Epithelial cell of prostate (primary cell): ENCODE results near the gene COX7A1.
"Not testable (repeated sequence)": the region's sequence is repeated elsewhere in the genome, so short reads cannot be mapped to it uniquely, and the experiment has no call there.

Experiments
- DNase-seq: peaks from one replicate; pipeline ENCODE4 v3.0.0-alpha.2; 2011; ENCODE audit warnings: low read depth, low spot score
- H3K27ac ChIP-seq: fragments of 450-650 bp; 2 replicates; pipeline ENCODE4 v1.5.1; 2017; ENCODE audit warnings: mild to moderate bottlenecking

Gene COX7A1

GRCh38 chr19:36142496-36142895 is 9.8 kb downstream of the COX7A1 start:
- H3K27ac ChIP-seq: no peak overlapping the region

GRCh38 chr19:36142046-36142445 is 10.2 kb downstream of the COX7A1 start:
- no peak for DNase-seq
- peak overlapping the region; percentile 99 for H3K27ac ChIP-seq

More at GRCh38 chr19:36142496-36142895, 9.8 kb downstream of the COX7A1 start:
- no peak for DNase-seq

DNA sequence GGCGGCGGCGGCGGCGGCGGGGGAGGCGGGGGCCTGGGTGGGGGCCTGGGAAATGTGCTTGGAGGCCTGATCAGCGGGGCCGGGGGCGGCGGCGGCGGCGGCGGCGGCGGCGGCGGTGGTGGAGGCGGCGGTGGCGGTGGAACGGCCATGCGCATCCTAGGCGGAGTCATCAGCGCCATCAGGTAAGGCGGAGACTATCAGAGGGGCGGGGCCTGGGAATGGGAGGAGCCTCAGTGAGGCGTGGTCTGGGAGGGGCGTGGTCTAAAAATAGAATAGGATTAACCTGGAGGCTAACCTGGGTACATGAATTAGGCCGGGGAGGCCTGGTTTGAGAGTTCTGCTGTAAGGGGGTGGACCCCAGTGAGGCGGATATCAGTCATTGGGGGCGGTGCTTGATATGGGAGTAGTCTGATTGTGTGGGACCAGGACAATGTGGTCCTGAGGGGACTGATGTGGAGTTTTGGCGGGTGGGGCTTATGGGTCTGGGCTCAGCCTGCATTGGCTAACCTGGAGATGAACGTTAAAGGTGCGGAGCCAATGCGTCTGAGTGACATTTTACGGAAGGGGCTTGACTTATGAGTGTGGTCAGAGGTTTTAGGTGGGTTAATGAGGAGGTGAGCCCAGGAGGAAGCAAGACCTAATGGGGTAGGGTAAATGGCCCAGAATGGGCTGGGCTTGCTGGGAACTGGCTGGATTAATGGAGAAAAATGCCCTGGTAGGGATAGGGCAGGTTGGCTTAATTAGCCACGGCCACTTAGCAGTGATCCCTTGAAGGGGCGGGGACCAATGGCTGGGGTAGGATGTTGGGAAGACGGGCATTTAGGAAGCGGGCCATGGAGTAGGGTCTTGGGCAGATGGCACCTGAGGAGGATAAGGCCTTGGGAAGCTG is 11.0 kb downstream of the COX7A1 start:
- no peak for DNase-seq
- peak overlapping the region; percentile 99 for H3K27ac ChIP-seq

GRCh38 chr19:36140304-36141038 is 11.8 kb downstream of the COX7A1 start:
- H3K27ac ChIP-seq: peak overlapping the region; percentile 99
- no peak for DNase-seq

- no peak for DNase-seq
- H3K27ac ChIP-seq: peak within 1 kb of the TSS; percentile 99
Observed at GRCh38 chr19:36139473-36140303, 12.6 kb downstream of the COX7A1 start, which contains the start of gene CAPNS1. Gene CAPNS1, plus strand, starts transcription at chr19:36140066. Its CDS starts 946 bp downstream, at chr19:36141012.

GRCh38 chr19:36139120-36139472 is 13.2 kb downstream of the COX7A1 start:
- no peak for DNase-seq
- peak overlapping the region; percentile 99 for H3K27ac ChIP-seq

DNA sequence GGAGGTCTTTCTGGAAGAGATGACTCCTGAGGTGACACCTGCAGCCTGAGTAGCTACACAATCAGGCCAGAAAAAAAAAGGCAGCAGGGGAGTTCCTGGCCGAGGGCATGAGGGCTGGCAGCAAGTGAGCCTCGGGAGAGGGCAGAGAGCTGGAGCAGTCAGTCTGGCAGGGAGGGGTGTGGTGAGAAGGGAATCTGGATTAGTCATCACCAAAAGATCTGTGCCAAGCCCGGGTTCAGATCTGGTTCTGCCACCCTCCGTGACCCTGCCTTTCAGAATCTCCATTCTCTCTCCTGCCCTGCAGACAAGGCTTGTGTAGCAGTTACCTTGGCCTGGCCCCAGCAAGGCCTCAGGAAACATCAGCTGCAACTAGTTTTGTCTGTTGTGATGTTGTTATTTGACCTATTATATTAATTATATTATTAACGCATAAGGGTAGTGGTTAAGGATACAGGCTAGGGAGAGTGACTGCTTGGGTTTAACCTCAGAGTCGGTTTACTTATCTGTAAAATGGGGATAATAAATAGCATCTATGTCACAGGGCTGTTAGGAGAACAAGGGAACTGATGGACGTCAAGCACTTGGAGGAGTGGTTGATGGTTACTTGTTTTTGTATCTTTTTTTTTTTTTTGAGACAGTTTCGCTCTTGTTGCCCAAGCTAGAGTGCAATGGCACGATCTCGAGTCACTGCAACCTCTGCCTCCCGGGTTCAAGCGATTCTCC is 15.1 kb downstream of the COX7A1 start:
- peak overlapping the region; percentile 99 for H3K27ac ChIP-seq
- DNase-seq: peak; percentile 97

DNA sequence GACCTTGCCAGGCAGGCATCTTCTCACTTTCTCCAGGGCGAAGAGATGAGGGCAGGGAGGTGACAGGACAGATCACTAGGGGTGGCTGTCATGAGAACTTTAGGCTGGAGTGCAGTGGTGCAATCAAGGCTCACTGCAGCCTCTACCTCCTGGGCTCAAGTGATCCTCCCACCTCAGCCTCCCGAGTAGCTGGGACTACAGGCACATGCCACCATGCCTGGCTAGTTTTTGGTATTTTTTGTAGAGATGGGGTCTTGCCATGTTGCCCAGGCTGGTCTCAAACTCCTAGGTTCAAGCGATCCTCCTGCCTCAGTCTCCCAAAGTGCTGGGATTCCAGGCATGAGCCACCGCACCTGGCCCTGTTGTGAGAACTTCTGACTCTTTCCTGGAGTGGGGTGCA is 17.4 kb downstream of the COX7A1 start:
- H3K27ac ChIP-seq: peak overlapping the region; percentile 99
- DNase-seq: not testable (repeated sequence)

GRCh38 chr19:36131221-36131620 is 21.0 kb downstream of the COX7A1 start:
- H3K27ac ChIP-seq: peak overlapping the region; percentile 79
- DNase-seq: not testable (repeated sequence)

DNA sequence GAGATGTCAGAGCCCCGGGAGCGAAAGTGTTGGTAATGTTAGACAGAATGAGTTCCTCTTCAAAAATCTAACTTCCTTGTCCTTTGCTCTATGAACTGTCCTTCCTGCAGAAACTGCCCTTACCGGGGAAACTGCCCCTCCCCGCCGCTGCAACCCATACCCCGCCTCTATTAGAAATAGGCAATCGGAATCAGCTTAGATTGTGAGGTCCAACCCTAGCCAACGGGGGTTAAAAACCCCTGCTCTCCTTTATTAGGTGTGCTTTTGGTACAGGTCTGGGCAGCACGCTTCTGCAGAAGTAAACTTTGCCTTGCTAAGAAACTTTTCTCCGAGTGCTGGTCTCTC is 23.9 kb downstream of the COX7A1 start:
- H3K27ac ChIP-seq: peak overlapping the region; percentile 97
- DNase-seq: no peak

- no peak for DNase-seq
- H3K27ac ChIP-seq: no peak overlapping the region
Observed at GRCh38 chr19:36125557-36125956, 26.7 kb downstream of the COX7A1 start.

DNA sequence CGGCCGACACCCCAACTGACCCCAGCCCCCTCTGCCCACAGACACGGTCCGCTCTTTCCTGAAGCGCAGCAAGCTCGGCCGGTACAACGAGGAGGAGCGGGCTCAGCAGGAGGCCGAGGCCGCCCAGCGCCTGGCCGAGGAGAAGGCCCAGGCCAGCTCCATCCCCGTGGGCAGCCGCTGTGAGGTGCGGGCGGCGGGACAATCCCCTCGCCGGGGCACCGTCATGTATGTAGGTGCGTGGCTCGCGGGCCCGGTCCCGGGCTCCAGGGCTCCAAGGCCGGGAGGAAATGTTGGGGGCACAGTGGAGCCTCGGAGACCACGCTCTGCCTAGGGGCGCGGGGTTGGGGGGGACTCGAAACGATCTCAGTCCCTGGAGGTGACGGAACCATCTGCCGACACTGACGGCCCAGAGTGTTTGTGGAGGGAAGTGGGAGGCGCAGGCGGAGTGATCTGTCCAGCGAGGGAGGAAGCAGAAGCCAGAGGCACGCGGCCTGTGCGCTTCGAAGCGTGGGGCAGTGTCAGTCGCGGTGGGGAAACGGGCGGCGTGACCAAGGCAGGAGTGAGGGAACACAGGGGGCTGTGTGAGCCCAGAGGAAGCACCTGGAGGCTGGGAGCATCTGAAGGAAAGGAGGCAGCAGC is 30.6 kb downstream of the COX7A1 start:
- DNase-seq: no peak
- no peak overlapping the region for H3K27ac ChIP-seq

DNA sequence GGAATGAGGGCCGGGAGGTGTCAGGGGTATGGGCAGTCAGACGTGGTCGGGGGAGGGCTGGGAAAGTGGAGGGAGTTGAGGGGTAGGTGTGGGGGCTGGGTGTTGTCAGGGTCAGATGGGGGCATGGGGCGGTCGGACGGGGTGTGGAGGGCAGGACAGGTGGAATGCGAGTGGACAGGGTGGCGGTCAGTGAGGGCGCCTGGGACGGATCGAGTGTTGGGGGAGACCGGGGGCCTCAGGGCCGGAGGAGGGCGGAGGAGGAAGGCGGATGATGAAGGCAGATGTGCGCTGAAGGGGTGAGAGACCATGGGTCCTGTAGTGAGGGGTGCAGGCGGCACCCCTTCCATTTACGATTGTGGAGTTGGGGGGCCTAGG is 31.3 kb downstream of the COX7A1 start:
- H3K27ac ChIP-seq: no peak overlapping the region

DNA sequence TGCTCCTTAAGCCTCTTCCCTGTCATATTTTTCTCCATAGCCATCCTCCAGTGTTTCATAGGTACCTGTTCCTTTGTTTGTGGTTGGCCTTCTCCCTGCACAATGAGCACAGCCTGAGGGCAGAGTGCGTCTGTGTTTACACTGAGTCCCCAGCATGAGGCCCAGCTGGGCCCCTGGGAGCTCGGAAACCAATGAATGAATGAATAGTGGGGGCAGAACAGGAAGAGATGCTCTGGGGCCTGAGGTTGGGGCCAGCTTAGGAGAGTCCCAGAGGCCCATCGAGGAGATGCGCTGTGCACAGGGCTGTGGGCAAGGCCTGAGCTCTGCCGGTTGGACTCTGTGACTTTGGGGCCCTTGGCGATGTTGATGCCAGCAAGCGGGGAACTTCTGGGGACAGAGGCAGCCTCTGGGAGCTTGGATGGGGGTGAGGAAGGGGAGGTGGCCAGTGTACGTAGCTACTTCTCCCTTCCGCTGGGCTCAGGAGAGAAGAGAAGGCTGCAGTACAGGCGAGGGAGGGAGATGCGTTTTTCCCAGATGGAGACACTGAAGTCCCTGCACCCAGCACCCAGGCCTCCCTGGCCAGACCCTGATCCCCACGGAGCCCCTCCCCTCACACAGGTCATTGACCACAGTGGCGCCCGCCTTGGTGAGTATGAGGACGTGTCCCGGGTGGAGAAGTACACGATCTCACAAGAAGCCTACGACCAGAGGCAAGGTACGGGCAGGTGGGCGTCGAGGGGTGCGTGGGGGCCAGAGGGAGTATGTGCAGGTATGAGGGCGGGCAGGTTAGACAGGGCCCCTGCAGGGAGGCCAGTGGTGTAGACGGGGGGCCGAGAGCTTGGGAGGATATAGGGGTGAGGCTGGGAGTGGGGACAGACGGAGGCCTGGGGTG is 31.9 kb downstream of the COX7A1 start:
- H3K27ac ChIP-seq: no peak overlapping the region
- DNase-seq: no peak

More for the DNA sequence above, 31.3 kb downstream of the COX7A1 start:
- DNase-seq: no peak

- H3K27ac ChIP-seq: peak overlapping the region; percentile 76
Observed at GRCh38 chr19:36116344-36116637, 36.0 kb downstream of the COX7A1 start.

GRCh38 chr19:36115453-36116343 is 36.5 kb downstream of the COX7A1 start, which contains the start of gene TBCB:
Gene TBCB, plus strand, starts transcription at chr19:36115468. Its CDS starts 93 bp downstream, at chr19:36115561.
- DNase-seq: no peak
- peak within 1 kb of the TSS; percentile 76 for H3K27ac ChIP-seq

More at GRCh38 chr19:36116344-36116637, 36.0 kb downstream of the COX7A1 start:
- DNase-seq: no peak

- peak; percentile 99 for DNase-seq
- H3K27ac ChIP-seq: peak within 1 kb of the TSS; percentile 76
Observed at GRCh38 chr19:36114721-36115452, 37.4 kb downstream of the COX7A1 start, which contains the start of gene POLR2I. Gene POLR2I, minus strand, starts transcription at chr19:36114875. Its CDS starts 19 bp downstream, at chr19:36114856.
